ENCODE data around the gene ACVR1B.

- TF ChIP-seq CTCF (IDR thresholded peaks at IDR 0.05), result no peak
- TF ChIP-seq POLR2AphosphoS5 (IDR thresholded peaks at IDR 0.05), result no peak
Measured at GRCh38 chr12:52009081-52009751, 57.7 kb downstream of the ACVR1B start.

All from prostate gland (tissue), 2 donors.